ENCODE data around the gene ST8SIA1. TPM values are rescaled to one million over a fixed set of nuclear protein-coding genes. Genes with fewer than 3 reads are reported as not detected.
A peak's percentile ranks its signal among the peaks of the same experiment; 100 is the strongest.

ST8SIA1 gene
- total and polyA plus RNA-seq, 2 donors (not counting 1 experiment from before 2014, with no cell fraction given): 0.45 to 23.9 TPM

GRCh38 chr12:22217556-22217955, 117.0 kb downstream of the ST8SIA1 start:
- no peak overlapping the region for H2AFZ ChIP-seq (ENCODE audit: low read length)
- H3K9ac ChIP-seq (ENCODE audit: insufficient read depth, low read length): no peak overlapping the region
- no peak overlapping the region for H3K4me3 ChIP-seq (replicated peaks in 1 of 4; ENCODE audit: control extremely low read depth in 1 of 4, insufficient read depth in 1 of 4, low read depth in 3 of 4, low read length in 4 of 4)
- DNase-seq (ENCODE audit: low read depth in 2 of 2): no peak
- no peak overlapping the region for H3K4me2 ChIP-seq (ENCODE audit: extremely low read depth, insufficient read depth, low read length)
- H3K79me2 ChIP-seq (ENCODE audit: control insufficient read depth, insufficient read depth, low read length): no peaks in the 10 kb centered on the region
- no peaks in the 10 kb centered on the region for H4K20me1 ChIP-seq (ENCODE audit: control insufficient read depth, extremely low read depth, insufficient read depth, low read length)
- no peak overlapping the region for H3K27ac ChIP-seq (ENCODE audit: insufficient read depth, low read length)
- H3K36me3 ChIP-seq (ENCODE audit: control insufficient read depth, insufficient read depth, low read length): no peaks in the 10 kb centered on the region
- H3K27me3 ChIP-seq (ENCODE audit: control insufficient read depth, insufficient read depth, low read length): no peaks in the 10 kb centered on the region
- no peaks in the 10 kb centered on the region for H3K9me3 ChIP-seq (ENCODE audit: control insufficient read depth, insufficient read depth, low read depth, low read length)
- no peaks in the 10 kb centered on the region for H3K4me1 ChIP-seq (ENCODE audit: control insufficient read depth, extremely low read depth, insufficient read depth, low read length)
- TF ChIP-seq CTCF (conservative IDR thresholded peaks at IDR 0.05 in 1 of 2, IDR thresholded peaks at IDR 0.05 in 1 of 2; ENCODE audit: low read depth in 1 of 2, low read length in 2 of 2): no peak
- TF ChIP-seq EZH2 (IDR thresholded peaks at IDR 0.05; ENCODE audit: low read length, missing control alignments): no peak

DNA sequence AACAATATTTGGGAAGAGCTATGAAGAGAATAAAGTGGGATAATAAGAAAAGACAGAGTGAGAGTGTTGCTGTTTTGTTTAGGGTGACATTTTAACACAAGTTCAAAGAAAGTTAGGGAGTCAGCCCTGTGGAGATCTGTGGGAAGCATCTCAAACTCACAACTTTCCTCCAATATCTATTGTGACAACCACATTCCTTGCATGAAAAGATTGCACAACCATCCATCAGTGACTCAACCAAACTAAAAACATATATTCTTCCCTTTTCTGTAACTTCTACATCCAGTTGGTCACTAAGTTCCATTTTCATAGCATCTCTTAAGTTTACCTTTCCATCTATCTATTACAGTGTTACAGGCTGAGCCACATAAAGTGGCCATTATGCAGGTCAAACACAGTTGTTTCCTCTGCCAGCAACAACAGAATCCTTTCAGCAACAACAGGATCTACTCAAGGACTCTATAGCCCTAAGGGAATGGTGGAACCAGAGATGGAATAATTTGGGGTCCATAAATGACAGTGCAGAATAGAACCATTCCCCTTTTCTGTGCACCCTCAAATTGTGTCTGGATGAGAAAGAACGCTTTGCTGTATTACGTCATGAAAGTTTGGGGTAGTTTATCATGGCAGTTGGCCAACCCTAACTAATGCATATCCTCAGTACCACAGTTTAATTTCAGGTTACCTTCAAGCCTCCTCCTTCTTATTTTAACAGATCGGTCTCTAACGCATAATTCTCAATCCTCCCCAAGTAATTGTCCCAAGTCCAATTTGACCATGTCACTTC, 118.8 kb downstream of the ST8SIA1 start:
- no peak overlapping the region for H3K4me2 ChIP-seq (ENCODE audit: extremely low read depth, insufficient read depth, low read length)
- no peak overlapping the region for H2AFZ ChIP-seq (ENCODE audit: low read length)
- DNase-seq (ENCODE audit: low read depth in 2 of 2): peak in 1 of 2 donors; percentile 41
- no peaks in the 10 kb centered on the region for H3K4me1 ChIP-seq (ENCODE audit: control insufficient read depth, extremely low read depth, insufficient read depth, low read length)
- no peak overlapping the region for H3K9ac ChIP-seq (ENCODE audit: insufficient read depth, low read length)
- no peaks in the 10 kb centered on the region for H3K9me3 ChIP-seq (ENCODE audit: control insufficient read depth, insufficient read depth, low read depth, low read length)
- H3K27me3 ChIP-seq (ENCODE audit: control insufficient read depth, insufficient read depth, low read length): no peaks in the 10 kb centered on the region
- no peaks in the 10 kb centered on the region for H3K79me2 ChIP-seq (ENCODE audit: control insufficient read depth, insufficient read depth, low read length)
- TF ChIP-seq EZH2 (IDR thresholded peaks at IDR 0.05; ENCODE audit: low read length, missing control alignments): no peak
- TF ChIP-seq CTCF (conservative IDR thresholded peaks at IDR 0.05 in 1 of 2, IDR thresholded peaks at IDR 0.05 in 1 of 2; ENCODE audit: low read depth in 1 of 2, low read length in 2 of 2): no peak
- H4K20me1 ChIP-seq (ENCODE audit: control insufficient read depth, extremely low read depth, insufficient read depth, low read length): no peaks in the 10 kb centered on the region
- H3K27ac ChIP-seq (ENCODE audit: insufficient read depth, low read length): no peak overlapping the region
- H3K36me3 ChIP-seq (ENCODE audit: control insufficient read depth, insufficient read depth, low read length): no peaks in the 10 kb centered on the region
- no peak overlapping the region for H3K4me3 ChIP-seq (replicated peaks in 1 of 4; ENCODE audit: control extremely low read depth in 1 of 4, insufficient read depth in 1 of 4, low read depth in 3 of 4, low read length in 4 of 4)

- no peak overlapping the region for H3K27ac ChIP-seq (ENCODE audit: insufficient read depth, low read length)
- H3K79me2 ChIP-seq (ENCODE audit: control insufficient read depth, insufficient read depth, low read length): no peaks in the 10 kb centered on the region
- H3K9me3 ChIP-seq (ENCODE audit: control insufficient read depth, insufficient read depth, low read depth, low read length): no peaks in the 10 kb centered on the region
- H3K4me3 ChIP-seq (replicated peaks in 1 of 4; ENCODE audit: control extremely low read depth in 1 of 4, insufficient read depth in 1 of 4, low read depth in 3 of 4, low read length in 4 of 4): no peak overlapping the region
- H2AFZ ChIP-seq (ENCODE audit: low read length): no peak overlapping the region
- no peak overlapping the region for H3K4me2 ChIP-seq (ENCODE audit: extremely low read depth, insufficient read depth, low read length)
- H3K36me3 ChIP-seq (ENCODE audit: control insufficient read depth, insufficient read depth, low read length): no peaks in the 10 kb centered on the region
- no peak overlapping the region for H3K9ac ChIP-seq (ENCODE audit: insufficient read depth, low read length)
- TF ChIP-seq CTCF (conservative IDR thresholded peaks at IDR 0.05 in 1 of 2, IDR thresholded peaks at IDR 0.05 in 1 of 2; ENCODE audit: low read depth in 1 of 2, low read length in 2 of 2) (no peak), EZH2 (IDR thresholded peaks at IDR 0.05; ENCODE audit: low read length, missing control alignments) (no peak)
- no peaks in the 10 kb centered on the region for H3K27me3 ChIP-seq (ENCODE audit: control insufficient read depth, insufficient read depth, low read length)
- H4K20me1 ChIP-seq (ENCODE audit: control insufficient read depth, extremely low read depth, insufficient read depth, low read length): no peaks in the 10 kb centered on the region
- H3K4me1 ChIP-seq (ENCODE audit: control insufficient read depth, extremely low read depth, insufficient read depth, low read length): no peaks in the 10 kb centered on the region
- DNase-seq (ENCODE audit: low read depth in 2 of 2): no peak
These were observed 123.4 kb downstream of the ST8SIA1 start for GRCh38 chr12:22211128-22211527.

All from fibroblast of lung (primary cell).